ENCODE measurements around the gene RRP8.

DNA sequence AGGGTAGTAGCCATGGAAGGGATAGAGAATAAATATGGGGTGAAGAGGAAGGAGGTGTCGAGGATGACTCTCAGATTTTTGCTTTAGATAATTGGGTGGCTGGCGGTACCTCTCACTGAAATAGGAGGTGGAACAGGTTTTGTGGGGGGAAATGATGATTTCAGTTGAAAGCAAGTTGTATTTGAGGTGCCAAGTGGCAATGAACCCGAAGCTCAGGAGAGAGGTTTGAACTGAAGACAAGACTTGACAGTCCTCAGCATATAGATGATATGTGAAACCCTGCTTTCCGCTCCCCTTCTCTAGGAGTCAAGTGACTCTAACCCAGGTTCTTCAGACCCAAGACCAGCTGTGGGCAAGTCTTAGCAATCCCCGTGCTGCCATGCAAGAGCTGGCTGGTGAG lies 33.7 kb downstream of the RRP8 start:
- TF ChIP-seq, protein P1, sequence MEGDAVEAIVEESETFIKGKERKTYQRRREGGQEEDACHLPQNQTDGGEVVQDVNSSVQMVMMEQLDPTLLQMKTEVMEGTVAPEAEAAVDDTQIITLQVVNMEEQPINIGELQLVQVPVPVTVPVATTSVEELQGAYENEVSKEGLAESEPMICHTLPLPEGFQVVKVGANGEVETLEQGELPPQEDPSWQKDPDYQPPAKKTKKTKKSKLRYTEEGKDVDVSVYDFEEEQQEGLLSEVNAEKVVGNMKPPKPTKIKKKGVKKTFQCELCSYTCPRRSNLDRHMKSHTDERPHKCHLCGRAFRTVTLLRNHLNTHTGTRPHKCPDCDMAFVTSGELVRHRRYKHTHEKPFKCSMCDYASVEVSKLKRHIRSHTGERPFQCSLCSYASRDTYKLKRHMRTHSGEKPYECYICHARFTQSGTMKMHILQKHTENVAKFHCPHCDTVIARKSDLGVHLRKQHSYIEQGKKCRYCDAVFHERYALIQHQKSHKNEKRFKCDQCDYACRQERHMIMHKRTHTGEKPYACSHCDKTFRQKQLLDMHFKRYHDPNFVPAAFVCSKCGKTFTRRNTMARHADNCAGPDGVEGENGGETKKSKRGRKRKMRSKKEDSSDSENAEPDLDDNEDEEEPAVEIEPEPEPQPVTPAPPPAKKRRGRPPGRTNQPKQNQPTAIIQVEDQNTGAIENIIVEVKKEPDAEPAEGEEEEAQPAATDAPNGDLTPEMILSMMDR (IDR thresholded peaks at IDR 0.05): no peak
- no peak for TF ChIP-seq POLR2A (IDR thresholded peaks at IDR 0.05)
